ENCODE measurements around the gene ATP1B3. TPM values are rescaled to one million over a fixed set of nuclear protein-coding genes. Genes with fewer than 3 reads are reported as not detected.
A peak's percentile ranks its signal among the peaks of the same experiment; 100 is the strongest.

The ATP1B3 gene
- polyA plus RNA-seq, 1 donor (not counting 4 experiments of a cell fraction or from before 2014, with no cell fraction given) = 345 TPM

DNA sequence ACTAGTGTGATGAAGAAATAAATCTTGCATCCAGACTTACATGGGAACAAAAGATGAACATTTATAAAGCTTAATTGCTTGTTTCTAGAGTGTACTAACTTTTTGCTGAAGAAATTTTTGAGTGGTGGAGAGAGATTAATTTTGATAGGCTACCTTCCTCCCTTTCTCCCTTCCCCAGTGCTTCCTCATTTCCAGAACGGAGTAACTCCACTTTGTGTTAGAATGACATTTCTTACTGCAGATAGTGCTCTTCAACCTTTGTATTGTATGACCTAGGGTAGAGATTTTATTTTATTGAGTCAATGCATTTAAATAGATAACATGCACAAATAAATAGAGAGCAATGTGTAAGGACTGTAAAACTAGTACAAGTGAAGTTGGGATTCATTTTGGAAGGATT is 1.9 kb downstream of the ATP1B3 start:
- FAIRE-seq = no peak
- Histone ChIP-seq H3K79me2 (ENCODE audit: control insufficient read depth, insufficient read depth, low read length) (peaks cover 68% of the 10 kb centered on the region), H3K27me3 (ENCODE audit: control insufficient read depth, extremely low read depth, insufficient read depth, low read length) (no peaks in the 10 kb centered on the region), H3K4me3 (ENCODE audit: control insufficient read depth in 2 of 3, extremely low read depth in 1 of 3, insufficient read depth in 2 of 3, low read depth in 1 of 3, low read length in 3 of 3) (peak overlapping the region; percentile 67 to 97 (median 97)), H3K4me2 (ENCODE audit: control insufficient read depth, extremely low read depth, insufficient read depth, low read depth, low read length) (peak overlapping the region; percentile 100), H3K9me1 (ENCODE audit: control insufficient read depth, extremely low read depth, insufficient read depth, low read length) (no peaks in the 10 kb centered on the region), H4K20me1 (ENCODE audit: control insufficient read depth, extremely low read depth, insufficient read depth, low read length) (peaks cover 4% of the 10 kb centered on the region), H2AFZ (ENCODE audit: control insufficient read depth, low read length) (no peak overlapping the region), H3K36me3 (ENCODE audit: control insufficient read depth in 2 of 2, extremely low read depth in 1 of 2, insufficient read depth in 2 of 2, low read length in 2 of 2) (peaks cover 0 to 7% of the 10 kb centered on the region in 2 experiments), H3K4me1 (ENCODE audit: control insufficient read depth, extremely low read depth, insufficient read depth, low read length) (peaks cover 19% of the 10 kb centered on the region), H3K9me3 (ENCODE audit: control insufficient read depth, low read depth, low read length) (no peaks in the 10 kb centered on the region), H3K27ac (ENCODE audit: control insufficient read depth, insufficient read depth, low read length) (peak overlapping the region; percentile 91), H3K9ac (ENCODE audit: control insufficient read depth, extremely low read depth, insufficient read depth, low read length) (peak overlapping the region; percentile 94)
- TF ChIP-seq, protein P1, sequence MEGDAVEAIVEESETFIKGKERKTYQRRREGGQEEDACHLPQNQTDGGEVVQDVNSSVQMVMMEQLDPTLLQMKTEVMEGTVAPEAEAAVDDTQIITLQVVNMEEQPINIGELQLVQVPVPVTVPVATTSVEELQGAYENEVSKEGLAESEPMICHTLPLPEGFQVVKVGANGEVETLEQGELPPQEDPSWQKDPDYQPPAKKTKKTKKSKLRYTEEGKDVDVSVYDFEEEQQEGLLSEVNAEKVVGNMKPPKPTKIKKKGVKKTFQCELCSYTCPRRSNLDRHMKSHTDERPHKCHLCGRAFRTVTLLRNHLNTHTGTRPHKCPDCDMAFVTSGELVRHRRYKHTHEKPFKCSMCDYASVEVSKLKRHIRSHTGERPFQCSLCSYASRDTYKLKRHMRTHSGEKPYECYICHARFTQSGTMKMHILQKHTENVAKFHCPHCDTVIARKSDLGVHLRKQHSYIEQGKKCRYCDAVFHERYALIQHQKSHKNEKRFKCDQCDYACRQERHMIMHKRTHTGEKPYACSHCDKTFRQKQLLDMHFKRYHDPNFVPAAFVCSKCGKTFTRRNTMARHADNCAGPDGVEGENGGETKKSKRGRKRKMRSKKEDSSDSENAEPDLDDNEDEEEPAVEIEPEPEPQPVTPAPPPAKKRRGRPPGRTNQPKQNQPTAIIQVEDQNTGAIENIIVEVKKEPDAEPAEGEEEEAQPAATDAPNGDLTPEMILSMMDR (optimal IDR thresholded peaks at IDR 0.05 in 1 of 3, IDR thresholded peaks at IDR 0.05 in 1 of 3, conservative IDR thresholded peaks at IDR 0.05 in 1 of 3; ENCODE audit: extremely low read depth in 1 of 3, insufficient read depth in 2 of 3, low read length in 3 of 3) = no peak
- TF ChIP-seq EZH2 (IDR thresholded peaks at IDR 0.05; ENCODE audit: low read length) = no peak
- dilution Hi-C loops (cut with MboI; ENCODE audit: extremely low pct_ligation_motif_present, low sequenced_read_pairs) = no loop called here
- no peak for DNase-seq (ENCODE audit: low read depth, low spot score)

DNA sequence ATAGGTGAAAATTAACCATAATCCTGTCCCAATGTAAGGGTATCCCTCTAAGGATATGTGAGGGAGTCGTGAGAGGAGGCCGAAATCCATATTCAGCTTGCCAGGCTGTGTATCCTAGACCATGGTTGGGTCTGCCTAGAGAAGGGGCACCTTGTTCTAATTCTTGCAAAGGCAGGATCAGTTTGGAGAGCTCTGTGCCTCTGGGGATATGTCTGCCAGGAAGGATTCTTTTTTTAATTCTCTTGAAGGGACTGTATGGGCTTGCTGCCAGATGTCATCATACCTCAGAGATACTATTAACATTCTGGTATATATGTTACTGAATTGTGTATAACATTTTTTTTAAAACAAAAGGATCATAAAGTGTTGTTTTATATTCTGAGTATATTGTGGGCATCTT is 2.4 kb downstream of the ATP1B3 start:
- dilution Hi-C loops (cut with MboI; ENCODE audit: extremely low pct_ligation_motif_present, low sequenced_read_pairs) = no loop called here
- TF ChIP-seq EZH2 (IDR thresholded peaks at IDR 0.05; ENCODE audit: low read length) = no peak
- TF ChIP-seq, protein P1 (optimal IDR thresholded peaks at IDR 0.05 in 1 of 3, IDR thresholded peaks at IDR 0.05 in 1 of 3, conservative IDR thresholded peaks at IDR 0.05 in 1 of 3; ENCODE audit: extremely low read depth in 1 of 3, insufficient read depth in 2 of 3, low read length in 3 of 3) = no peak
- Histone ChIP-seq H3K9ac (ENCODE audit: control insufficient read depth, extremely low read depth, insufficient read depth, low read length) (peak overlapping the region; percentile 94), H4K20me1 (ENCODE audit: control insufficient read depth, extremely low read depth, insufficient read depth, low read length) (peaks cover 4% of the 10 kb centered on the region), H3K4me1 (ENCODE audit: control insufficient read depth, extremely low read depth, insufficient read depth, low read length) (peaks cover 19% of the 10 kb centered on the region), H3K4me3 (ENCODE audit: control insufficient read depth in 2 of 3, extremely low read depth in 1 of 3, insufficient read depth in 2 of 3, low read depth in 1 of 3, low read length in 3 of 3) (peak overlapping the region; percentile 67 to 97 (median 97)), H3K79me2 (ENCODE audit: control insufficient read depth, insufficient read depth, low read length) (peaks cover 72% of the 10 kb centered on the region), H3K9me3 (ENCODE audit: control insufficient read depth, low read depth, low read length) (no peaks in the 10 kb centered on the region), H3K27me3 (ENCODE audit: control insufficient read depth, extremely low read depth, insufficient read depth, low read length) (no peaks in the 10 kb centered on the region), H3K27ac (ENCODE audit: control insufficient read depth, insufficient read depth, low read length) (peak overlapping the region; percentile 91), H2AFZ (ENCODE audit: control insufficient read depth, low read length) (no peak overlapping the region), H3K36me3 (ENCODE audit: control insufficient read depth in 2 of 2, extremely low read depth in 1 of 2, insufficient read depth in 2 of 2, low read length in 2 of 2) (peaks cover 0 to 7% of the 10 kb centered on the region in 2 experiments), H3K4me2 (ENCODE audit: control insufficient read depth, extremely low read depth, insufficient read depth, low read depth, low read length) (peak overlapping the region; percentile 100), H3K9me1 (ENCODE audit: control insufficient read depth, extremely low read depth, insufficient read depth, low read length) (no peaks in the 10 kb centered on the region)
- FAIRE-seq (no peak), DNase-seq (ENCODE audit: low read depth, low spot score) (no peak)

Data from keratinocyte (primary cell).